Lower leg skin (tissue), 4 donors: ENCODE measurements around the gene NVL. TPM values are rescaled to one million over a fixed set of nuclear protein-coding genes. Genes with fewer than 3 reads are reported as not detected.

Experiments
- DNase-seq, 2 donors: peaks; one replicate each; pipeline ENCODE4 v3.0.0-alpha.2; 2019; ENCODE audit warnings: low spot score in 2 of 2
- H3K4me3 ChIP-seq: fragments of 200-600 bp; sonication (generic); 2 replicates; pipeline ENCODE4 v1.5.1; 2017; ENCODE audit warnings: mild to moderate bottlenecking, low read depth; ENCODE audit not compliant: poor library complexity, severe bottlenecking
- CTCF ChIP-seq, 3 donors: fragments of 450-650 bp; IDR thresholded peaks; one replicate each; pipeline ENCODE4 v1.5.1; 2016; ENCODE audit warnings: antibody characterized with exemption in 3 of 3, mild to moderate bottlenecking in 3 of 3, moderate library complexity in 2 of 3
- POLR2A ChIP-seq, 2 donors: fragments of 450-650 bp; IDR thresholded peaks; one replicate each; pipeline ENCODE4 v1.6.1; 2016 to 2017; ENCODE audit warnings: antibody characterized with exemption in 2 of 2, mild to moderate bottlenecking in 1 of 2, moderate library complexity in 1 of 2
- WGBS, 2 donors: methylation state at CpG; one replicate each; pipeline ENCODE4 v1.1.5; 2018; 5-methylcytosine and 5-hydroxymethylcytosine counted together
- intact Hi-C: fragments of 100-400 bp; cut with DNase I; formaldehyde crosslinking; loops from one replicate; pipeline ENCODE4 v1.15.0; 2023; ENCODE audit warnings: low total_unique reads
- total RNA-seq, 4 donors: library from RNA; depleted of rRNA; stranded (reverse); fragments of >200 nt; gene quantifications; one replicate each; pipeline ENCODE4 v1.1.0, GENCODE V29; 2016

The NVL gene
- total RNA-seq, 4 donors from 2014 or later: 24.4 to 43.1 (median 32.1) TPM

- TF ChIP-seq CTCF (IDR thresholded peaks at IDR 0.05) (no peak), POLR2A (IDR thresholded peaks at IDR 0.05) (no peak)
- 55 to 56% methylated on average over 2 of the region's 2 CpGs for WGBS, 2 donors
- intact Hi-C loops: no loop called here
- no peak overlapping the region for H3K4me3 ChIP-seq
- DNase-seq: no peak
These were observed 130.3 kb downstream of the NVL start for GRCh38 chr1:224199679-224200078.

GRCh38 chr1:224198572-224198971 is 131.4 kb downstream of the NVL start:
- 56 to 74% methylated on average over 4 of the region's 4 CpGs for WGBS, 2 donors
- H3K4me3 ChIP-seq: no peak overlapping the region
- TF ChIP-seq POLR2A (IDR thresholded peaks at IDR 0.05) (no peak), CTCF (IDR thresholded peaks at IDR 0.05) (no peak)
- DNase-seq: no peak
- intact Hi-C loops: no loop called here

- WGBS, 2 donors: 30 to 39% methylated on average over 5 of the region's 5 CpGs
These were observed 133.0 kb downstream of the NVL start for GRCh38 chr1:224196813-224197600.

GRCh38 chr1:224193319-224193966 is 136.5 kb downstream of the NVL start:
- intact Hi-C loops: no loop called here
- 83 to 85% methylated on average over 8 of the region's 8 CpGs for WGBS, 2 donors
- DNase-seq: no peak

More at GRCh38 chr1:224196813-224197600, 133.0 kb downstream of the NVL start:
- intact Hi-C loops: no loop called here
- no peak overlapping the region for H3K4me3 ChIP-seq
- no peak for DNase-seq
- TF ChIP-seq CTCF (IDR thresholded peaks at IDR 0.05): no peak
- no peak for TF ChIP-seq POLR2A (IDR thresholded peaks at IDR 0.05)

GRCh38 chr1:224192082-224192788 is 137.7 kb downstream of the NVL start:
- H3K4me3 ChIP-seq: no peak overlapping the region
- no peak for DNase-seq
- intact Hi-C loops: no loop called here
- TF ChIP-seq CTCF (IDR thresholded peaks at IDR 0.05) (no peak), POLR2A (IDR thresholded peaks at IDR 0.05) (no peak)
- 62 to 70% methylated on average over 5 of the region's 5 CpGs for WGBS, 2 donors

More at GRCh38 chr1:224193319-224193966, 136.5 kb downstream of the NVL start:
- no peak overlapping the region for H3K4me3 ChIP-seq
- TF ChIP-seq CTCF (IDR thresholded peaks at IDR 0.05) (no peak), POLR2A (IDR thresholded peaks at IDR 0.05) (no peak)
